SU-DHL-6 (cell line): Measurements from ENCODE around the gene TATDN3.

Experiments
- H2AFZ ChIP-seq: fragments of 200-600 bp; sonication (generic); 2 replicates; pipeline ENCODE4 v1.6.1; 2014; ENCODE audit warnings: low read depth, mild to moderate bottlenecking, moderate library complexity, mixed read lengths, antibody characterized with exemption, low read length; ENCODE audit not compliant: severe bottlenecking
- H3F3A ChIP-seq: fragments of 200-600 bp; shearing (Covaris generic); 2 replicates; pipeline ENCODE4 v1.6.0; 2016; ENCODE audit warnings: antibody characterized with exemption, mild to moderate bottlenecking; ENCODE audit not compliant: insufficient read depth
- H3K27ac ChIP-seq: fragments of 200-600 bp; sonication (generic); 2 replicates; pipeline ENCODE4 v1.5.1; 2016; ENCODE audit warnings: low read depth, mild to moderate bottlenecking, low read length, moderate library complexity, mixed read lengths
- H3K27me3 ChIP-seq: fragments of 200-600 bp; sonication (generic), shearing (Covaris generic); 2 replicates; pipeline ENCODE4 v1.6.0; 2014; ENCODE audit warnings: mild to moderate bottlenecking, low read length
- H3K36me3 ChIP-seq: fragments of 200-600 bp; sonication (generic); 2 replicates; pipeline ENCODE4 v1.6.1; 2014; ENCODE audit warnings: mild to moderate bottlenecking, low read length, mixed read lengths
- H3K4me2 ChIP-seq: fragments of 300-600, 200-600 bp; shearing (Covaris generic), sonication (generic); 2 replicates; pipeline ENCODE4 v1.6.0; 2014; ENCODE audit warnings: low read length, low read depth, mild to moderate bottlenecking; ENCODE audit not compliant: poor library complexity, severe bottlenecking
- H3K4me3 ChIP-seq: fragments of 200-600 bp; sonication (generic); 2 replicates; pipeline ENCODE4 v1.5.1; 2014; ENCODE audit warnings: antibody characterized with exemption, low read length, mild to moderate bottlenecking, mixed read lengths; ENCODE audit not compliant: insufficient read depth, poor library complexity, severe bottlenecking
- H3K79me2 ChIP-seq: fragments of 200-600 bp; sonication (generic); 2 replicates; pipeline ENCODE4 v1.6.1; 2014; ENCODE audit warnings: mild to moderate bottlenecking, low read length, moderate library complexity; ENCODE audit not compliant: insufficient read depth
- H3K9ac ChIP-seq: fragments of 200-600 bp; sonication (generic); 2 replicates; pipeline ENCODE4 v1.7.0; 2014; ENCODE audit warnings: mild to moderate bottlenecking, low read length
- H3K9me2 ChIP-seq: fragments of 200-600 bp; sonication (generic); replicated peaks from 2 replicates; pipeline ENCODE4 v1.6.1; 2014; ENCODE audit warnings: low read length; ENCODE audit not compliant: insufficient read depth
- H3K9me3 ChIP-seq: fragments of 200-600 bp; sonication (generic); 2 replicates; pipeline ENCODE4 v1.6.1; 2014; ENCODE audit warnings: low read length, mixed read lengths; ENCODE audit not compliant: insufficient read depth
- H4K20me1 ChIP-seq: fragments of 200-600 bp; sonication (generic); 2 replicates; pipeline ENCODE4 v1.6.1; 2014; ENCODE audit warnings: low read depth, mild to moderate bottlenecking, antibody characterized with exemption, low read length, moderate library complexity, mixed read lengths
- EZH2phosphoT487 ChIP-seq: fragments of 200-600 bp; sonication (generic), shearing (Covaris generic); conservative IDR thresholded peaks from 2 replicates; pipeline ENCODE4 v1.6.1; 2018; ENCODE audit warnings: mild to moderate bottlenecking, antibody characterized with exemption, low read length, moderate library complexity, mixed read lengths
- TF ChIP-seq, protein P1 (sequence below): fragments of 200-600 bp; sonication (generic); IDR thresholded peaks from one replicate; pipeline ENCODE4 v1.5.1; 2017; ENCODE audit warnings: antibody characterized with exemption, mild to moderate bottlenecking, low read length, moderate library complexity; ENCODE audit not compliant: insufficient read depth, poor library complexity, severe bottlenecking

The TATDN3 gene

GRCh38 chr1:212792396-212792908, 758 bp downstream of the TATDN3 start:
- no peaks in the 10 kb centered on the region for H3K9me3 ChIP-seq
- peak overlapping the region; percentile 78 for H3K27ac ChIP-seq
- H3K9me2 ChIP-seq, result no peaks in the 10 kb centered on the region
- H3K4me3 ChIP-seq, result peak overlapping the region; percentile 98
- H3F3A ChIP-seq, result peaks cover 26% of the 10 kb centered on the region
- H3K27me3 ChIP-seq, result no peaks in the 10 kb centered on the region
- TF ChIP-seq, protein P1, sequence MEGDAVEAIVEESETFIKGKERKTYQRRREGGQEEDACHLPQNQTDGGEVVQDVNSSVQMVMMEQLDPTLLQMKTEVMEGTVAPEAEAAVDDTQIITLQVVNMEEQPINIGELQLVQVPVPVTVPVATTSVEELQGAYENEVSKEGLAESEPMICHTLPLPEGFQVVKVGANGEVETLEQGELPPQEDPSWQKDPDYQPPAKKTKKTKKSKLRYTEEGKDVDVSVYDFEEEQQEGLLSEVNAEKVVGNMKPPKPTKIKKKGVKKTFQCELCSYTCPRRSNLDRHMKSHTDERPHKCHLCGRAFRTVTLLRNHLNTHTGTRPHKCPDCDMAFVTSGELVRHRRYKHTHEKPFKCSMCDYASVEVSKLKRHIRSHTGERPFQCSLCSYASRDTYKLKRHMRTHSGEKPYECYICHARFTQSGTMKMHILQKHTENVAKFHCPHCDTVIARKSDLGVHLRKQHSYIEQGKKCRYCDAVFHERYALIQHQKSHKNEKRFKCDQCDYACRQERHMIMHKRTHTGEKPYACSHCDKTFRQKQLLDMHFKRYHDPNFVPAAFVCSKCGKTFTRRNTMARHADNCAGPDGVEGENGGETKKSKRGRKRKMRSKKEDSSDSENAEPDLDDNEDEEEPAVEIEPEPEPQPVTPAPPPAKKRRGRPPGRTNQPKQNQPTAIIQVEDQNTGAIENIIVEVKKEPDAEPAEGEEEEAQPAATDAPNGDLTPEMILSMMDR, result no peak
- TF ChIP-seq EZH2phosphoT487, result no peak
- H3K79me2 ChIP-seq, result peaks cover 55% of the 10 kb centered on the region
- no peaks in the 10 kb centered on the region for H4K20me1 ChIP-seq
- H3K4me2 ChIP-seq, result peak overlapping the region; percentile 83
- H3K9ac ChIP-seq, result peak overlapping the region; percentile 97
- peaks cover 19% of the 10 kb centered on the region for H3K36me3 ChIP-seq
- peak overlapping the region; percentile 90 for H2AFZ ChIP-seq

DNA sequence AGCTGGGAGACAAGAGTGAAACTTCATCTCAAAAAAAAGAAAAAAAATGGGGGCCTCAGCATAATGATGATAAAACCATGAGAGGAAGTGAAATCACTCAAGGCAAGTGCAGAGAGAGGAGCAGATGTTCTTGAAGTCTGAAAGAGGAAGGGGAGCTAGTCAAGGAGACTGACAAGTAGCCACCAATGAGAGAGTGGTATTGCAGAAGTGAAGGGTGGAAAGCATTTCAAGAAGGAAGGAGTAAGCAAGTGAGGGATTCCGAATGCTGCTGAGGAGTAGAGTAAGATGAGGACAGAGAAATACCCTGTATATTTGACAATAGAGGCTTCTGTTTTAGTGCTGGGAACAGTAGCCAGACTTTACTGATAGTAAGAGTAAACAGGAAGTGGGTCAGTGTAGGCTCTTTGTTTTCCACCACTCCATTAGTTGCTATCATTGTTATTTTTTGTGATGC, 2.9 kb downstream of the TATDN3 start:
- Histone ChIP-seq H3K4me3 (peak overlapping the region; percentile 49), H4K20me1 (no peaks in the 10 kb centered on the region), H2AFZ (peak overlapping the region; percentile 72), H3K9ac (peak overlapping the region; percentile 46), H3K79me2 (peaks cover 34% of the 10 kb centered on the region), H3K9me3 (no peaks in the 10 kb centered on the region), H3K27ac (peak overlapping the region; percentile 87), H3F3A (peaks cover 26% of the 10 kb centered on the region), H3K36me3 (peaks cover 24% of the 10 kb centered on the region), H3K9me2 (no peaks in the 10 kb centered on the region), H3K27me3 (no peaks in the 10 kb centered on the region), H3K4me2 (peak overlapping the region; percentile 83)
- TF ChIP-seq, protein P1, result no peak
- no peak for TF ChIP-seq EZH2phosphoT487

DNA sequence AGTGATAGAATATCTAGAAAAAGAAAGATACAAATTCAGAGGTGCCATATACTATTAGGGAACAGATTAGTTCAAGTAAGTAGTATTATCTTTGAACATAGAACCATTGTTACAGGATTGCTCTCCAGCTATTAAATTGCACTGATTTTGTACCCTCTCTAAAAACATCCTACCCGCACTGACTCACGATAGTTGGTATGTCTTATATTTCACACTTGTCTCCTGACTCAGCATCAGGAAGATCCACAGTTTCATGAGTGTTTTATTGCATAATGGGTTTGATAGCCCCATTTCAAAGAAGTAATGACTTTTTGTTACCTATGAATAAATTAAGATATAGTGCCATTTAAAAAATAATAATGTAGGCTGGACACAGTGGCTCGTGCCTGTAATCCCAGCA, 6.0 kb downstream of the TATDN3 start:
- Histone ChIP-seq H3K4me3 (no peak overlapping the region), H3K36me3 (peaks cover 32% of the 10 kb centered on the region), H3K9ac (no peak overlapping the region), H2AFZ (no peak overlapping the region), H3K27ac (no peak overlapping the region), H3K27me3 (no peaks in the 10 kb centered on the region), H3K4me2 (no peak overlapping the region), H4K20me1 (no peaks in the 10 kb centered on the region), H3F3A (peaks cover 17% of the 10 kb centered on the region), H3K79me2 (peaks cover 8% of the 10 kb centered on the region; the same call in 1 of the 2 replicates), H3K9me3 (no peaks in the 10 kb centered on the region), H3K9me2 (no peaks in the 10 kb centered on the region)
- TF ChIP-seq, protein P1, result no peak
- TF ChIP-seq EZH2phosphoT487, result no peak
